OCI-LY7 (cell line): ENCODE data around the gene AGBL3. TPM values are rescaled to one million over a fixed set of nuclear protein-coding genes. Genes with fewer than 3 reads are reported as not detected.

ENCODE experiments used
- BruUV-seq: library from RNA; stranded (reverse); fragments of 400-500 nt; replicated peaks from 2 replicates; lab custom pipeline; 2021; lab: Mats Ljungman, UMichigan
- CTCF ChIA-PET: fragments of 300-600 bp; sonication (Branson Sonifier 250); formaldehyde crosslinking; loops from one replicate; lab custom pipeline; 2022; ENCODE audit warnings: antibody characterized with exemption; ENCODE audit not compliant: unreplicated experiment; lab: Charles Lee
- POLR2A ChIA-PET: fragments of 300-600 bp; sonication (Branson Sonifier 250); formaldehyde crosslinking; loops from one replicate; lab custom pipeline; 2022; ENCODE audit warnings: antibody characterized with exemption; lab: Charles Lee
- DNase-seq: peaks from one replicate; pipeline ENCODE4 v3.0.0-alpha.2; 2015; ENCODE audit warnings: low spot score
- H2AFZ ChIP-seq: fragments of 200-600 bp; sonication (generic), shearing (Covaris generic); 2 replicates; pipeline ENCODE4 v1.6.1; 2014; ENCODE audit warnings: mild to moderate bottlenecking, antibody characterized with exemption, low read length, moderate library complexity
- H3K27ac ChIP-seq: fragments of 200-600 bp; sonication (generic); 2 replicates; pipeline ENCODE4 v1.5.1; 2014; ENCODE audit warnings: mixed run types, low read depth, mild to moderate bottlenecking, moderate library complexity, low read length, inconsistent platforms; ENCODE audit not compliant: poor library complexity, severe bottlenecking
- H3K36me3 ChIP-seq: fragments of 200-600 bp; sonication (generic); 2 replicates; pipeline ENCODE4 v1.6.1; 2014; ENCODE audit warnings: mild to moderate bottlenecking, antibody characterized with exemption, low read length, moderate library complexity, mixed read lengths; ENCODE audit not compliant: insufficient read depth
- H3K4me1 ChIP-seq: fragments of 200-600 bp; sonication (generic); 2 replicates; pipeline ENCODE4 v1.5.1; 2014; ENCODE audit warnings: mild to moderate bottlenecking, low read length; ENCODE audit not compliant: insufficient read depth, poor library complexity, severe bottlenecking
- H3K4me2 ChIP-seq: fragments of 200-600 bp; sonication (generic); 2 replicates; pipeline ENCODE4 v1.6.1; 2014; ENCODE audit warnings: mild to moderate bottlenecking, low read length
- H3K4me3 ChIP-seq: fragments of 200-600 bp; sonication (generic); 2 replicates; pipeline ENCODE4 v1.5.1; 2014; ENCODE audit warnings: mild to moderate bottlenecking, low read depth, low read length; ENCODE audit not compliant: poor library complexity, severe bottlenecking
- H3K79me2 ChIP-seq: fragments of 200-600 bp; sonication (generic); 2 replicates; pipeline ENCODE4 v1.6.1; 2016; ENCODE audit warnings: low read depth, mild to moderate bottlenecking, low read length, moderate library complexity, mixed read lengths; ENCODE audit not compliant: insufficient read depth
- H3K9me2 ChIP-seq: fragments of 200-600 bp; sonication (generic); 2 replicates; pipeline ENCODE4 v1.6.1; 2016; ENCODE audit warnings: mild to moderate bottlenecking, low read length, mixed read lengths; ENCODE audit not compliant: insufficient read depth
- H3K9me3 ChIP-seq: fragments of 200-600 bp; sonication (generic); 2 replicates; pipeline ENCODE4 v1.6.1; 2014; ENCODE audit warnings: mild to moderate bottlenecking, mixed run types, low read length, mixed read lengths
- H4K20me1 ChIP-seq: fragments of 200-600 bp; sonication (generic); 2 replicates; pipeline ENCODE4 v1.6.1; 2014; ENCODE audit warnings: mild to moderate bottlenecking, antibody characterized with exemption, low read length, moderate library complexity, mixed read lengths; ENCODE audit not compliant: insufficient read depth
- EZH2phosphoT487 ChIP-seq: fragments of 200-600 bp; sonication (generic); IDR thresholded peaks from 2 replicates; pipeline ENCODE4 v1.6.1; 2018; ENCODE audit warnings: low read depth, borderline replicate concordance, mild to moderate bottlenecking, mixed run types, antibody characterized with exemption, low read length, moderate library complexity, mixed read lengths
- intact Hi-C: fragments of 100-400 bp; cut with micrococcal nuclease; formaldehyde crosslinking; loops from one replicate; pipeline ENCODE4 v1.10.0; 2022; ENCODE audit not compliant: unreplicated experiment
- total RNA-seq, 2 experiments: library from RNA; depleted of rRNA in 1 of 2; stranded (reverse); fragments of >200 nt in 1 of 2; shearing (Covaris generic) in 1 of 2; gene quantifications; 2 replicates each; pipeline ENCODE4 v1.2.3, GENCODE V29; 2014 to 2022
- TF ChIP-seq, protein P1 (sequence below): fragments of 200-600 bp; sonication (generic); conservative IDR thresholded peaks from 2 replicates; pipeline ENCODE4 v1.5.1; 2014; ENCODE audit warnings: mild to moderate bottlenecking, antibody characterized with exemption, low read length, moderate library complexity, mixed read lengths

AGBL3 gene
- total RNA-seq, 2 experiments from 2014 or later = 3.5 to 4.9 TPM

- intact Hi-C loops = loop anchor here (10.0 kb wide), 1 partner anchor 415 kb away; no protein-coding TSS in a partner anchor
- Histone ChIP-seq H2AFZ (no peak overlapping the region), H3K4me1 (no peaks in the 10 kb centered on the region), H3K36me3 (peaks cover 22% of the 10 kb centered on the region), H3K4me3 (no peak overlapping the region), H3K79me2 (no peaks in the 10 kb centered on the region), H3K9me3 (peaks cover 23% of the 10 kb centered on the region), H3K27ac (no peak overlapping the region), H3K4me2 (no peak overlapping the region), H3K9me2 (no peaks in the 10 kb centered on the region), H4K20me1 (no peaks in the 10 kb centered on the region)
- ChIA-PET POLR2A (interaction anchor here (1.1 to 1.7 kb wide), 4 partner anchors 10 to 31 kb away, joined by 3 to 4 read pairs (median 3); partner anchors contain the start of gene TMEM140), CTCF (no interaction called here)
- no TSS peak for BruUV-seq
- no peak for DNase-seq
- TF ChIP-seq, protein P1, sequence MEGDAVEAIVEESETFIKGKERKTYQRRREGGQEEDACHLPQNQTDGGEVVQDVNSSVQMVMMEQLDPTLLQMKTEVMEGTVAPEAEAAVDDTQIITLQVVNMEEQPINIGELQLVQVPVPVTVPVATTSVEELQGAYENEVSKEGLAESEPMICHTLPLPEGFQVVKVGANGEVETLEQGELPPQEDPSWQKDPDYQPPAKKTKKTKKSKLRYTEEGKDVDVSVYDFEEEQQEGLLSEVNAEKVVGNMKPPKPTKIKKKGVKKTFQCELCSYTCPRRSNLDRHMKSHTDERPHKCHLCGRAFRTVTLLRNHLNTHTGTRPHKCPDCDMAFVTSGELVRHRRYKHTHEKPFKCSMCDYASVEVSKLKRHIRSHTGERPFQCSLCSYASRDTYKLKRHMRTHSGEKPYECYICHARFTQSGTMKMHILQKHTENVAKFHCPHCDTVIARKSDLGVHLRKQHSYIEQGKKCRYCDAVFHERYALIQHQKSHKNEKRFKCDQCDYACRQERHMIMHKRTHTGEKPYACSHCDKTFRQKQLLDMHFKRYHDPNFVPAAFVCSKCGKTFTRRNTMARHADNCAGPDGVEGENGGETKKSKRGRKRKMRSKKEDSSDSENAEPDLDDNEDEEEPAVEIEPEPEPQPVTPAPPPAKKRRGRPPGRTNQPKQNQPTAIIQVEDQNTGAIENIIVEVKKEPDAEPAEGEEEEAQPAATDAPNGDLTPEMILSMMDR = no peak
- no peak for TF ChIP-seq EZH2phosphoT487
These were observed 193.1 kb downstream of the AGBL3 start for GRCh38 chr7:135179321-135179925.

DNA sequence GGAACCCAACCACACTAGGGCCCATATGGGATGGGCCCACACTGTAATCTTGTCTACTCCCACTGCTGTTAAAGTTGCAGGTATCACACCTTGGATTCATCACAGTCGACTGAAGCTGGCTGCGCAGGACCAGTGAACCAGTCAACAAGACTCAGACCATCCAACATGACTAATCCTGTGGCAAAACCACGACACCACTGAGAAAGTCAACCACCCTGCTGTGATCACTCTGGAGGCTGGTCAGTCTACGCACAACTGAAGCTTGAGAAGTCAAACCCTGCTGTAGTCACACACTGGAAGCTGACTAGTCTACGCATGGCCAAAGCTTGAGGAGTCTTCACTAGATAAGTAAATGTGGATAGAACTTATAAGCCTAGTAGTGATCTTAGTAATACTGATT is 193.8 kb downstream of the AGBL3 start:
- POLR2A ChIA-PET = interaction anchor here (1.3 to 1.7 kb wide), 4 partner anchors 9 to 19 kb away, joined by 3 to 8 read pairs (median 4); partner anchors contain the start of gene CYREN
- BruUV-seq = no TSS peak
- intact Hi-C loops = no loop called here

More for the DNA sequence above, 193.8 kb downstream of the AGBL3 start:
- Histone ChIP-seq H3K9me2 (no peaks in the 10 kb centered on the region), H3K27ac (no peak overlapping the region), H3K4me3 (no peak overlapping the region), H3K79me2 (no peaks in the 10 kb centered on the region), H3K36me3 (peaks cover 27% of the 10 kb centered on the region), H3K9me3 (peaks cover 23% of the 10 kb centered on the region), H3K4me1 (no peaks in the 10 kb centered on the region), H4K20me1 (no peaks in the 10 kb centered on the region), H2AFZ (no peak overlapping the region), H3K4me2 (no peak overlapping the region)
- no peak for TF ChIP-seq EZH2phosphoT487
- TF ChIP-seq, protein P1 = no peak
- DNase-seq = no peak
- CTCF ChIA-PET = no interaction called here
